ENCODE results near the gene FER.
"Not testable (repeated sequence)": the region's sequence is repeated elsewhere in the genome, so short reads cannot be mapped to it uniquely, and the experiment has no call there.

The FER gene

DNA sequence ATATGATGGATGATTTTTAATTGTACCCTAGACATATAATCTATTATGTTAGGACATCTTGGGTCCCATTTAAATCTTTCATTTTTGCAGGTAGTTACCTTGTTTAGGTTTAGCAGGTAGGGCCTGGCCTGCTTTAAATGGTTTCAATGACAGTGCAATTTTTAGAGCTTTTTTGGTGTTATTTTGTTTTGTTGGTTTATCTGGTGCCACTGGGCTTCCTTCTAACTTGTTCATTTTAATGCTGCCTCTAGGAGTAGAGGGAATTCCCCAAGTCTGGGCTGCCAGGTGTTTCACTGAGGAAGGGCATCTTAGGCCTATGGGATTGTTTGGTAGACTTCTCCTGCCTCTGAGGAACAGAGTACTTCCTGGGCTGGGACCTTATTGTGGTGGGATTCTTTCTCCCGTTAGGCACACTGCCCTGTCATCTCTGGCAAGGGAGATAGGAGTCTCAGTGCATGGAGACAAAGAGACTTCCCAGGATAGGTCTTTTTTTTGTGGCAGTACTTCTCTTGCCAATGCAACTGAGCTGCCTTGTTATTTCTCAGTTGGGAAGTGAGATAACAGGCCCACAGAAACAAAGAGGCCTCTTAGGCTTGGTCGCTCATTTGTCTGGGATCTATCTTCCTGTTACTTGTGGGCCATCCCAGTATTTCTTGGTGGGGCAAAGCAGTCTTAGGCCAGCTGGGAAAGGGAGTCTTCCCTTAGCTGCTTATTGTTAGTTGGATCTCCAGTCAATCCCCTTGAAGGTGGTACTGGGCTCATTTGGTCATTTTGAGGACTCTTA is 282.9 kb downstream of the FER start:
- no peak for DNase-seq (ENCODE audit: low read depth in 4 of 4, low spot score in 1 of 4)

DNA sequence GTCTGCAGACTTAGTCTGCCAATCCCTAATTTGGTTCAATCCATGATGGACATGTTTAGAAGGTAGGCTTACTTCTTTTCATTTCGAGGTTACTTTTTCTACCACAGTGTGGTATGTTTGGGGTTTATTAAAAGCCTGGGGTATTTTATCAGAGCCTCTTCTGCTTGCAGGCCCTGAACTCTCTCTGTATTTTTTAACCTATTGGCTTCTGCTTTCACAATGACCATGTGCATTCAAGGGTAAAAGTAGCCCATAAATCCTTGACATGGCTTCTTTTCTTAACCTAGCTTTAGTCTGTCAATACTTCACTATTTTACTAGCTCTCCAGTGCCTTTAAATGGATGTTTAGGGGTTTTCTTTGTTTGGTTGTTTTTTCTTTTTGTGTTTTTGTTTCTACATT is 286.6 kb downstream of the FER start:
- no peak for DNase-seq (ENCODE audit: low read depth in 4 of 4, low spot score in 1 of 4)

GRCh38 chr5:109035436-109035835 is 287.7 kb downstream of the FER start:
- DNase-seq (ENCODE audit: low read depth in 4 of 4, low spot score in 1 of 4): no peak

DNA sequence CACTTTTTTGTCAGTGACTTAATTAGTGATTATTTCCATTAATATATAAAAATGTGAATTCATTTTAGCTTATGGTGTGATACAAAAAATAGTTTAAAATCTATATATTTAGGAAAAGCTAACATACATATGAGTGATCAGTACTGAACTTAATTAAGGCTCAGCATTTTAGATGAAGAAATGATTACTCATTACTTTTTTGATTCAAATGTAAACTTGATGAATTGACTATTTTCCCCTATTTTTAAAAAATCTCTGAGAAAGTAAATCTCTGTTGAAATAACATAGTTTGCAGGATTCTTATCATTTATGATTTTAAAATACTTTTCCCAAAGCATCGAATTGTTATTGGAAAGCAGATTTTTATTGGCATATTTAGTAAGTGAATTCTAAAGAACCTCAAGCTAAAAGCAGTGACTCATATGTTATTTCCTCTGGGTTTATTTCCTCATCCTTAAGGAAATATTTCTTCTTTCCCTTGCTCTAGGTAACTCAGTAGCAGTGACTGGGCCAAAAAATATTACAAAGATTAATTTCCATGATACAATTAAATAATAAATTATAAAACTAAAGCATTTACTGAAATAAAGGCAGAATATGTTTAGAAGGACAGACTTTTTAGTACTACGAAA is 290.6 kb downstream of the FER start:
- DNase-seq (ENCODE audit: low read depth in 4 of 4, low spot score in 1 of 4): no peak

DNA sequence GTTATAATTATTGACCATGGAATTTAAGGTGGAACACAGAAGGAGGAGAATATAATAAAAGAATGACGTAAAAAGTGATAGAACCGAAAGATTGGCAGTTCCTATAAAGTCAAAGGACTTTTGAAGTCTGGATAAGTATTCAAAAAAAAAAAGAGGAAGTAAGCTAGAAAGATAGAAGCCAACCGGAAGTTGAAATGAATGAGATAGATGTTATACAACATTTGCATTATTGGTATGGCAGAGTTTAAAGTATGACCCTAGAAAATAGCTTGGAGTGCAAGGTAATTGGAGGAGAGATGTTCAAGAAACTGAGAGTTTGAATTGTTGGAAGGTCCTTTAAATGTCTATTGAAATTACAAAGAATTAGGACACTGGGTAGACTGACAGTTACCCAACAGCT is 293.6 kb downstream of the FER start:
- no peak for DNase-seq (ENCODE audit: low read depth in 4 of 4, low spot score in 1 of 4)

DNA sequence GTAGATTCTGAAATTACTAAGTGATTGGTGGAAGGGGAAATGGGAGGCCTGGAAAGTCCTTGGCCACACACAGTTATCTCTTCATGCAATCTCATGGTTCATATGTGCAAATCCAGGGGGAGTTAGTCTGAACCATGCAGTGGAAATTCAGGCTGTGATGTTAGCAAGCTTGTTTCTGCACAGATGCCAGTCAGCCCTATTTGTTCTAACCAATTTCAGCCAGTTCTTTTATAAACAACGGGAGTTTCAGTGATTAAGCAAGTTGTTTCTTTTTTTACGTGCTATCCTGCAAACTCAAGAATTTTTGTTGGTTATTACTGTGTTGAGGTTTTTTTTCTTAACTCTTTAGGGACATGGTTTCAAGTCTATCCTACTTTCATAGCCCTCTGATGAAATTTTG is 298.0 kb downstream of the FER start:
- no peak for DNase-seq (ENCODE audit: low read depth in 4 of 4, low spot score in 1 of 4)

DNA sequence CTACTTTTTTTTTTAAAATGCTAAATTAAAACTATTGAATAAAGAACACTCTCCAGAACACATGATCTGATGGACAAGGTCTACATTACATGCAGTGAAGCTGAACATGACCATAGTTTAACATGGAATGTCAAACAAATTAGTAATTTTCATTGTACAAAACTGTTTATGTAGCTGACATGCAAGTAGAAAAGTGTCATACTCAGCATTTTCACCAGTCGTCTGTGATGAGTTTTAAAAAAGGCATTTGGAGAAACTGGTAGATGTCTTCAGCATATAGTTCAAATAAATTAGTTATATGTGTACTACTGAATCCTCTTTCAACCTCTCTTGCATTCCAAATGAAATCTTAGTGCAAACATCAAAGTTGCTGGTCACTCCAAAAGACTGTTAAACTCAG is 301.9 kb downstream of the FER start:
- DNase-seq (ENCODE audit: low read depth in 4 of 4, low spot score in 1 of 4): no peak

DNA sequence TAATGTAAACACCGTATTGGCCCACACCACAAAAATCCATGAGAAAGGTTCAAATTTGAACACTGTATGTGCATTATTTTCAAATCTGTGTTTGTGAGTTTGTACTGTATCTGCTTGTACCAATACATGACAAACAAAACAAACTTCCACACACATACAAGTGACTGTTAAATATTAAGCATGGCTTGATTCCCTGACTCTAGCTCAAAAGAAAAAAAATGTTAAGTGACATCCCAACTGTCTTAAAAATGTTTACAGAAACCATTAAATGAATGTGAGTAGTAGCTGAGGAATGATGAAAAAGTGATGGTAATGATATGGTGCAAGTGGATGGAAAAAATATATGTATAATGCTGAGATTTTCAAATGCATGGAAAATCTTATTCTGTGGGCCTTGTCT is 302.6 kb downstream of the FER start:
- not testable (repeated sequence) for DNase-seq (ENCODE audit: low read depth in 4 of 4, low spot score in 1 of 4)

DNA sequence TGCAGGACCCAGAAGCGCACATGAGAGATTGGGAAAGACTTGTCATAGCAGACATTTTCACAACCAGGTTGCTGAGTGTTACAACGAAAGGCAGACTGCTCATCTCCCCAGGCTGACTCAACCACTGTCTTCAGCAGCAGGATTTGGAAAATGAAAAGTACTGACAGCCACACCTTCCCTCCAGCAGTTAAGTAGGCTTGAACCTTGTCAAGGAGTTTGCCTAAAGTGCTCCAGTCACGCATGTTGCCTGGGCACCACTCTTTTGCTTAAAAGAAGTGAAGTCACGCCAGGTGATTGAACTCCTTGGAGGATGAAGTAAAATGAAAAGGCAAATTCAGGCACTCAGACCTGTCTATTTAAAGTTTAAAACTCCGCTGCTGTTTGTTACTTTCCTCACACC is 304.5 kb downstream of the FER start:
- DNase-seq (ENCODE audit: low read depth in 4 of 4, low spot score in 1 of 4): not testable (repeated sequence)

GRCh38 chr5:109053995-109054417 is 306.3 kb downstream of the FER start:
- no peak for DNase-seq (ENCODE audit: low read depth in 4 of 4, low spot score in 1 of 4)

DNA sequence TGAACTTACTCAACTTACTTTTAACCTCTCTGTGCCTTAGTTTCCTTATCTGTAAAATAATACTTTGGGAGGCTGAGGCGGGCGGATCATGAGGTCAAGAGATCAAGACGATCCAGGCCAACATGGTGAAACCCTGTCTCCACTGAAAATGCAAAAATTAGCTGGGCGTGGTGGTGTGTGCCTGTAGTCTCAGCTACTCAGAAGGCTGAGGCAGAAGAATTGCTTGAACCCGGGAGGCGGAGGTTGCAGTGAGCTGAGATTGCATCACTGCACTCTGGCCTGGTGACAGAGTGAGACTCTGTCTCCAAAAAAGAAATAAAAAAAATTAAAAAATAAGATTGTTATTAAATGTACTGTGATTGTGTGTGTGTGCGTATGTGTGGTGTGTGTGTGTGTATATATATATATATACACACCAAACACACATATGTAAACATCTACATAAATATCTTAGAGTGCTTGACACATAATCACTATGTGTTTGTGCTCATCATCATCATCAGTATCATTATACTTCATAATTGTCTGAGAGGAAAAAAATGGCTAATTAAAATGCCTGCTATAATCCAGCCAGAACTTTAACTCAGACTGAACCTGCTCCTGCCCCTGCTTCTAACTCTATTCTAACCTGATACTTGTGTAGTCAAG is 312.8 kb downstream of the FER start:
- no peak for DNase-seq (ENCODE audit: low read depth in 4 of 4, low spot score in 1 of 4)

DNA sequence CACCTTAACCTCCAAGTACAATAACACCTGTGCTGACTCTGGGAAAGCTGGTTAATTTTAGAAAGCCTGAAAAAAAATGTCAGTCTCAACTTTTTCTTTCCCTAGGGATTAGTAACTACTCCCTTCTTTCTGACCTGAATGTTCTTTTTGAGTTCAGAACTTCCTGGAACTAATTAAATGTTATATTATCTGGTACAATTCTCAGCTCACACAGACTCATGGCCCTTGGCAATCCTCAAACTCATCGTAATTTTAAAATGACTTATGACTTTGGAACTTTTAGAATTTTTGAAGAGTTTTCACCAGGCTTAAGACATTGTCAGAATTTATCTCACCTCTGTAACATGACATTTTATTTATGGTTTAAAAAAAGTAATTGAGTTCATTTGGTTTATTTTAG is 315.0 kb downstream of the FER start:
- DNase-seq (ENCODE audit: low read depth in 4 of 4, low spot score in 1 of 4): no peak

DNA sequence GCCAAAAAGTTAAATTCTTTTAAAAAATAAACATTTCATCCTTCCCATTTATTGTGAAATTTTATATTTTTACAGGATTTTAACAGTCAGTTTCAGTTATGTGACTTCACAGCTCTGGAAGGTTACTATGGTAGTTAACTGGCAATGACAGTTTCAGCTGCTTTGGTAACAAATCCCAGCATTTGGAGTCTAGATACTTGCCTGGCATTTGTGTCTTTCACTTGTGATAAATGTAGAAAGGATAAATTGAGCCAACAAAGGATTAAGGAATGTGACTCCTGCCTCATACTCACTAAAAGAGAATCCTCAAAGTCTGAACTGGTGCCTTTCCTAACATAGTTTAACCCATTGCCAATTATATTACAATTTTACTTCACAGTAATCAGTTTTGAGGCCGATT is 315.5 kb downstream of the FER start:
- no peak for DNase-seq (ENCODE audit: low read depth in 4 of 4, low spot score in 1 of 4)

- no peak for DNase-seq (ENCODE audit: low read depth in 4 of 4, low spot score in 1 of 4)
Measured at GRCh38 chr5:109076741-109077140, 329.0 kb downstream of the FER start.

- DNase-seq (ENCODE audit: low read depth in 4 of 4, low spot score in 1 of 4): no peak
Measured at GRCh38 chr5:109078448-109078847, 330.8 kb downstream of the FER start.

GRCh38 chr5:109080481-109080880 is 332.8 kb downstream of the FER start:
- DNase-seq (ENCODE audit: low read depth in 4 of 4, low spot score in 1 of 4): no peak

GRCh38 chr5:109080896-109081295 is 333.2 kb downstream of the FER start:
- no peak for DNase-seq (ENCODE audit: low read depth in 4 of 4, low spot score in 1 of 4)

- no peak for DNase-seq (ENCODE audit: low read depth in 4 of 4, low spot score in 1 of 4)
Measured at GRCh38 chr5:109083937-109084336, 336.2 kb downstream of the FER start.

GRCh38 chr5:109089191-109089590 is 341.5 kb downstream of the FER start:
- DNase-seq (ENCODE audit: low read depth in 4 of 4, low spot score in 1 of 4): no peak

GRCh38 chr5:109099081-109099480 is 351.4 kb downstream of the FER start:
- no peak for DNase-seq (ENCODE audit: low read depth in 4 of 4, low spot score in 1 of 4)

GRCh38 chr5:109100971-109101370 is 353.3 kb downstream of the FER start:
- no peak for DNase-seq (ENCODE audit: low read depth in 4 of 4, low spot score in 1 of 4)

DNA sequence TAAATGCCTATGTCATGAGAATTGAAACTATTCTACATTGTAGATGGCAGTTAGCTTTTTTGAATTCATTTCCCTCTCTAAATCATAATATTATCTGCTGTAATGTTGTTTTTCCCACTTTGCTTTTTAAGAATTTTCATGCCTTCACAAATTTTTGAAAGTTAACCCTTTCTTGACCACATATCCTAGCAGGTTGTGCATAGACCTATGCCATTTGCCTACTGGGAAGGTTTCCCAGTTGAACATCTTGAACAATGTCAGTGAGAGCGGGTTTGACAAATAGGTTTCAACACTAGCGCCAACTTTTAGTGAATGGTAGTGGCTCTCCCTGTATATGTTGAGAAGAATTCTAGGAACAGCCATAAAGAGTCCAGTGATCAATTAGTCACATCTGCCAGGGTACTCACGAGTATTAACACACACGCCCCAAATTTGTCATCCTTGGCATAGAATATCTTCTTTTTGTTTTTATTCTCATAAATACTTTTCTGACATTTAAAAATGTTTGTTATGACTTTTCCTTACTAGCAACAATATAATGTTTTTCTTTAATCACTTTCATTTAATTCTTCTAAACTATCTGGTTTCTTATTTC is 354.5 kb downstream of the FER start:
- DNase-seq (ENCODE audit: low read depth in 4 of 4, low spot score in 1 of 4): no peak

Data from stimulated activated CD4-positive, alpha-beta T cell treated with anti-CD3 and anti-CD28 coated beads, Interleukin-1b, Interleukin-23, amount 100 ng/mL, for 24 hours (primary cell).